Measurements from ENCODE around the gene BROX. TPM values are rescaled to one million over a fixed set of nuclear protein-coding genes. Genes with fewer than 3 reads are reported as not detected.

BROX gene
- total RNA-seq, 1 experiment from 2014 or later = 99.1 TPM

DNA sequence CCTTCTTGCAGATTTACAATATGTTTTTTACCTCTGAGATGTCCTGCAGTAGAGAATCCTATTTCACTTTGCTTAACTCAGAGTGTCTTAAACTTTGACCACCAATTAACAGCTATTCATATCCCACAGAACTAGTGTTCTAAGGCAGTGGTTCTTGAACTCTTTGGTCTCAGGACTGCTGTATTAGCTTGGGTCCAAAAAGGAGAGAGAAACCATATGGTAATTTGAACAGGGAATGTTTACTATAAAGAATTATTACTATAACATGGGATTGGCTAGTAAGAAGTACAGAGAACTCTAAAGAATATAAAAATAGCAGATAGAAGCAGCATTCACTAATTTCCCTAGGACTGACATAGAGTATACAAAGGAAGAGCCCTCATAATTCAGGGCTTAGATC, 56.2 kb downstream of the BROX start:
- CTCF ChIA-PET = no interaction called here
- no peaks in the 10 kb centered on the region for H3K9me2 ChIP-seq (ENCODE audit: insufficient read depth)
- H3K27ac ChIP-seq = no peak overlapping the region
- intact Hi-C loops (cut with micrococcal nuclease; ENCODE audit: unreplicated experiment) = no loop called here
- TF ChIP-seq, protein P1, sequence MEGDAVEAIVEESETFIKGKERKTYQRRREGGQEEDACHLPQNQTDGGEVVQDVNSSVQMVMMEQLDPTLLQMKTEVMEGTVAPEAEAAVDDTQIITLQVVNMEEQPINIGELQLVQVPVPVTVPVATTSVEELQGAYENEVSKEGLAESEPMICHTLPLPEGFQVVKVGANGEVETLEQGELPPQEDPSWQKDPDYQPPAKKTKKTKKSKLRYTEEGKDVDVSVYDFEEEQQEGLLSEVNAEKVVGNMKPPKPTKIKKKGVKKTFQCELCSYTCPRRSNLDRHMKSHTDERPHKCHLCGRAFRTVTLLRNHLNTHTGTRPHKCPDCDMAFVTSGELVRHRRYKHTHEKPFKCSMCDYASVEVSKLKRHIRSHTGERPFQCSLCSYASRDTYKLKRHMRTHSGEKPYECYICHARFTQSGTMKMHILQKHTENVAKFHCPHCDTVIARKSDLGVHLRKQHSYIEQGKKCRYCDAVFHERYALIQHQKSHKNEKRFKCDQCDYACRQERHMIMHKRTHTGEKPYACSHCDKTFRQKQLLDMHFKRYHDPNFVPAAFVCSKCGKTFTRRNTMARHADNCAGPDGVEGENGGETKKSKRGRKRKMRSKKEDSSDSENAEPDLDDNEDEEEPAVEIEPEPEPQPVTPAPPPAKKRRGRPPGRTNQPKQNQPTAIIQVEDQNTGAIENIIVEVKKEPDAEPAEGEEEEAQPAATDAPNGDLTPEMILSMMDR (conservative IDR thresholded peaks at IDR 0.05) = no peak
- no peak for TF ChIP-seq EZH2 (IDR thresholded peaks at IDR 0.05; ENCODE audit: low read depth)
- H4K20me1 ChIP-seq (ENCODE audit: insufficient read depth) = no peaks in the 10 kb centered on the region
- H3K4me2 ChIP-seq = no peak overlapping the region
- no peaks in the 10 kb centered on the region for H3K36me3 ChIP-seq (ENCODE audit: low read depth)
- H3K79me2 ChIP-seq (ENCODE audit: low read depth) = no peaks in the 10 kb centered on the region
- H2AFZ ChIP-seq = no peak overlapping the region
- 0 out of 2 replicates have a peak, but pooled peaks cover 4% of the 10 kb centered on the region for H3K9me3 ChIP-seq (ENCODE audit: insufficient read depth, low read depth)
- no TSS peak for BruUV-seq (replicated peaks)
- no peaks in the 10 kb centered on the region for H3F3A ChIP-seq (ENCODE audit: insufficient read depth, low read depth)
- no peak for DNase-seq
- no peaks in the 10 kb centered on the region for H3K4me1 ChIP-seq (replicated peaks; ENCODE audit: insufficient read depth)
- POLR2A ChIA-PET (ENCODE audit: unreplicated experiment) = no interaction called here
- H3K27me3 ChIP-seq (ENCODE audit: insufficient read depth, low read depth) = peaks cover 37% of the 10 kb centered on the region
- no peak overlapping the region for H3K4me3 ChIP-seq

DNA sequence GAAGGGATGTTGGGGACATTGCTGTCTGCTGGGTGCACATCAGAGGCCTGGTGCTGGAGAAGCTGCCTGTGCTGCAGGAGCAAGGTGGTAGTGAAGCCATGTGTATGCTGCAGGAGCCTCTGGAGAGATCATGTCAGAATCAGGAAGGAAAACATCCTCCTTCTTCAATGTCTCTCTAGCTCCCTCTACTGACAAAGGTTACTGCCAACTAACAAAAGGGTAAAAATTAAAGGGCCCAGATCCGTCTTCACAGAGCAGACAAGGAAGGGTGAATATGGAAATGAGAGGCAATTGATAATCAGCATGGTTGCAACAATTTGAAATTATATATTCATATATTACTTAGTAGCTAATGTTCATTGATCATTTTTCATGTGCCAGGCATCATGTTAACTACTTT, 56.8 kb downstream of the BROX start:
- Histone ChIP-seq H3K79me2 (ENCODE audit: low read depth) (no peaks in the 10 kb centered on the region), H3F3A (ENCODE audit: insufficient read depth, low read depth) (no peaks in the 10 kb centered on the region), H3K9me3 (ENCODE audit: insufficient read depth, low read depth) (0 out of 2 replicates have a peak, but pooled peaks cover 4% of the 10 kb centered on the region), H3K4me2 (no peak overlapping the region), H3K4me1 (replicated peaks; ENCODE audit: insufficient read depth) (no peaks in the 10 kb centered on the region), H3K4me3 (no peak overlapping the region), H3K27ac (no peak overlapping the region), H4K20me1 (ENCODE audit: insufficient read depth) (no peaks in the 10 kb centered on the region), H3K9me2 (ENCODE audit: insufficient read depth) (no peaks in the 10 kb centered on the region), H3K36me3 (ENCODE audit: low read depth) (no peaks in the 10 kb centered on the region), H3K27me3 (ENCODE audit: insufficient read depth, low read depth) (peaks cover 39% of the 10 kb centered on the region), H2AFZ (no peak overlapping the region)
- no peak for DNase-seq
- no TSS peak for BruUV-seq (replicated peaks)
- CTCF ChIA-PET = no interaction called here
- no peak for TF ChIP-seq EZH2 (IDR thresholded peaks at IDR 0.05; ENCODE audit: low read depth)
- TF ChIP-seq, protein P1 (conservative IDR thresholded peaks at IDR 0.05) = peak; percentile 43
- intact Hi-C loops (cut with micrococcal nuclease; ENCODE audit: unreplicated experiment) = no loop called here
- POLR2A ChIA-PET (ENCODE audit: unreplicated experiment) = no interaction called here

DNA sequence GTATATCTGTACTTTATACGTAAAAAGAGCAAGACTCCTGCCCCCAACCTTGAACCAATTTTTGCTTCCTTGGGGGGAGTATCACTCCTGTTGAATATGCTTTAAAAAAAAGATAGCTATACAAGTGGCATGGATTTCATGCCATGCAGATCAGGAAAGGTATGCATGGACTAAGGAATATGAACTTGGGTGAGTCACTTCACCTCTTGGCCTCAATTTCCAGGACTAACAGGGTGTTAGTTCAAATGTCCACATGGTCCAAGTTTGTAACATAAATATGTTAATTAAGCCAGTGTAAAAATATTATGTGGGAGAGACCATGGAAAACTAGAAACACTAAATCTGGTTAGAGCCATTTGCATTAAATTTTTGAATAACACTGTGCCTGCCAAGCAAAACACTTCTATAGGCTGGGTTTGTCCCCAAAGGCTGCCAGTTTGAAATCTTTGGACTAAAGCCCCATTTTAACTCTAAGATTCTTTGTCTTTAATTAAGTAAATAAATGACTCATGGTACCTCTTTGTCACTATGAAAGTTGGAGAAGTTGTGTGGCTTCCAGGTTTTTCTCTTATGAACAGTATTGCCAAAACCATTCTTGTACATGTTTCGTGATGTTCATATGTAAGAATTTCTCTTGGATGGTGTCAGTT, 57.7 kb downstream of the BROX start:
- CTCF ChIA-PET = no interaction called here
- TF ChIP-seq, protein P1 (conservative IDR thresholded peaks at IDR 0.05) = no peak
- TF ChIP-seq EZH2 (IDR thresholded peaks at IDR 0.05; ENCODE audit: low read depth) = no peak
- no peak overlapping the region for H2AFZ ChIP-seq

More for the DNA sequence above, 57.7 kb downstream of the BROX start:
- Histone ChIP-seq H3K4me2 (no peak overlapping the region), H3K27ac (no peak overlapping the region), H3F3A (ENCODE audit: insufficient read depth, low read depth) (no peaks in the 10 kb centered on the region), H3K79me2 (ENCODE audit: low read depth) (no peaks in the 10 kb centered on the region), H4K20me1 (ENCODE audit: insufficient read depth) (no peaks in the 10 kb centered on the region), H3K9me2 (ENCODE audit: insufficient read depth) (no peaks in the 10 kb centered on the region), H3K36me3 (ENCODE audit: low read depth) (no peaks in the 10 kb centered on the region), H3K27me3 (ENCODE audit: insufficient read depth, low read depth) (peaks cover 45% of the 10 kb centered on the region), H3K4me3 (no peak overlapping the region), H3K9me3 (ENCODE audit: insufficient read depth, low read depth) (0 out of 2 replicates have a peak, but pooled peaks cover 4% of the 10 kb centered on the region), H3K4me1 (replicated peaks; ENCODE audit: insufficient read depth) (no peaks in the 10 kb centered on the region)
- BruUV-seq (replicated peaks) = no TSS peak
- DNase-seq = no peak
- POLR2A ChIA-PET (ENCODE audit: unreplicated experiment) = no interaction called here
- intact Hi-C loops (cut with micrococcal nuclease; ENCODE audit: unreplicated experiment) = no loop called here
